HG02678 (cell line): ENCODE data around the gene LRP1.

ENCODE experiments used
- ATAC-seq: cut with Tn5 transposase; IDR thresholded peaks from one replicate; pipeline ENCODE4 v1.9.1; 2021; ENCODE audit warnings: mild to moderate bottlenecking, moderate library complexity; ENCODE audit not compliant: unreplicated experiment

LRP1 gene

DNA sequence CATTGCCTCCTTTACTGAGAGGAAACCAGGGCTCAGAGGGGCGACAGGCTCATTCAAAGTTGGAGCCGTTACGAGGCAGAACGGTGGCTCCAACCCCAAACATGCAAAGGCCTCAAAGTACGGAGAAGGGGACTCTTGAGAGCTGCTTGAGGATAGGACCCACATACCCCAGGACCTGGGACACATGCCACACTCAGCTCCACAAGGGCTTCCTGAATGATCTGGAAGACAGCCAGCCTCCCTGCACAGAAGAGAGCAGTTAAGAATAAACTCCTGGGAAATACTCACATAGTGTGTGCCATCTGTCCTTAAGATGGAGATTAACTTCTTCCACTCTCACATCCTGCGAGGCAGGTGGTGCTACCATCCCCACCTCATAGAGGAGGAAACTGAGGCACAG, 61.8 kb downstream of the LRP1 start:
- no peak for ATAC-seq

DNA sequence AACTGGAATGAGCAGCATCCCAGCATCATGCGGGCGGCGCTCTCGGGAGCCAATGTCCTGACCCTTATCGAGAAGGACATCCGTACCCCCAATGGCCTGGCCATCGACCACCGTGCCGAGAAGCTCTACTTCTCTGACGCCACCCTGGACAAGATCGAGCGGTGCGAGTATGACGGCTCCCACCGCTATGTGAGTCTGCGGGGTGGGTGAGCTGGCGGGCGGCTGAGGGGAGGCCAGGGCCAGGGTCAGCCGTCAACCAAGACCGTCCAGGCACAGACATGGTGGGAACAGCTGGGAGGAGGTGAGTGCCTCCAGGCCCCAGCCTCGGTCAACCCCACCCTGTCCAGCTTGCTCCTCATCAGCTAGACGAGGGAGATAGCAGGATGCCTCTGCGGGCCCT, 62.5 kb downstream of the LRP1 start:
- ATAC-seq = no peak

DNA sequence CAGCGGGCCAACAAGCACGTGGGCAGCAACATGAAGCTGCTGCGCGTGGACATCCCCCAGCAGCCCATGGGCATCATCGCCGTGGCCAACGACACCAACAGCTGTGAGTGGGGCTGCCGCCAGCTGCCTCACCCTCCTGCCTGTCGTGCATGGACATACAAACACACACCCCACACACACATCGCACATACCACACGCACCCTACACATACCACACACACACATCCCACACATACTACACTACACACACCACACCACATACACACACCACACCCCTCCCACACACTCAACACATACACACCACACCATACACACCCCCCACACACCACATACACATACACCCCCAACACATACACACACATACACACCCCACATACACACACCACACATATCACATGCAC, 63.1 kb downstream of the LRP1 start:
- ATAC-seq = no peak

DNA sequence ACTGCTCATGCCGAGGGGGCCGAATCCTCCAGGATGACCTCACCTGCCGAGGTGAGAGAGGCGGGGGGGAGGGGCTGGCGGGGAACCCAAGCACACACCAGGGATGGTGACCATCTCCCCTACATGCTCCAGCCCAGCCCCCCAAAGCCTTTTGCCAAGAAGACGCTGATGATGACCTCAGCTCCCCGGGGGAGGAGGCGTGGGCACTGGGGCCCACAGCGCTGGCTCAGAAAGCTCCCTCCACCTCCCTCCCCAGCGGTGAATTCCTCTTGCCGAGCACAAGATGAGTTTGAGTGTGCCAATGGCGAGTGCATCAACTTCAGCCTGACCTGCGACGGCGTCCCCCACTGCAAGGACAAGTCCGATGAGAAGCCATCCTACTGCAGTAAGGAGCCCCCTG, 64.6 kb downstream of the LRP1 start:
- no peak for ATAC-seq

DNA sequence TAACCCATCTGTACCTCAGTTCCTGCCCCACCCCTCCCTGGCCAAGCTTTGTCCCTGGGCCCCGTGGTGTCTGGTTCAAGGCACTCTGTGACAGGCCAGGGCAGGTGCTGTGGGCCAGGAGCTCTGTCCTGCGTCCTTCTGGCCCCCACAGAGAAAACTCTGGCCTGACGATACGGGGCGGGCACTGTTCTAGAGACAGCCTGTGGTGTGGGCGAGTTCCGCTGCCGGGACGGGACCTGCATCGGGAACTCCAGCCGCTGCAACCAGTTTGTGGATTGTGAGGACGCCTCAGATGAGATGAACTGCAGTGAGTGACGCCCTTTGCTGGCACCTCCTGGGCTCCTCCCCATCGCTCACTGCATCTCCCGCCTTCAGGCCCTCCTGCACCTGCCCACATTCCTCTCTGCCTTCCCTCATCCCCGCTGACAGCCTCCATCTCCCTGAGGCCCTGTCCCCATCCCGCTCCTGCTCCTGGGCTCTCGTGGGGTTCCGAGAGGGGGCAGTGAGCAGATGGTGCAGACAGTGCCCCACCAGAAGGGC, 65.5 kb downstream of the LRP1 start:
- ATAC-seq = no peak

DNA sequence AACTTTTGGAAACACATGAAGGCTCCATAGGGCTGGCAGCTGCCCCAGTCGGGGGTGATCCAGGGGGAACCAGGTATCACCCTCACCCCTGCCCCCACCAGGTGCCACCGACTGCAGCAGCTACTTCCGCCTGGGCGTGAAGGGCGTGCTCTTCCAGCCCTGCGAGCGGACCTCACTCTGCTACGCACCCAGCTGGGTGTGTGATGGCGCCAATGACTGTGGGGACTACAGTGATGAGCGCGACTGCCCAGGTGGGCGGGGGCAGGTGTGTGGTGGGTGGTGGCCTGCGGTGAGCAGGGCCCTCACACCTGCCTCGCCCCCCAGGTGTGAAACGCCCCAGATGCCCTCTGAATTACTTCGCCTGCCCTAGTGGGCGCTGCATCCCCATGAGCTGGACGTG, 66.0 kb downstream of the LRP1 start:
- ATAC-seq = no peak

DNA sequence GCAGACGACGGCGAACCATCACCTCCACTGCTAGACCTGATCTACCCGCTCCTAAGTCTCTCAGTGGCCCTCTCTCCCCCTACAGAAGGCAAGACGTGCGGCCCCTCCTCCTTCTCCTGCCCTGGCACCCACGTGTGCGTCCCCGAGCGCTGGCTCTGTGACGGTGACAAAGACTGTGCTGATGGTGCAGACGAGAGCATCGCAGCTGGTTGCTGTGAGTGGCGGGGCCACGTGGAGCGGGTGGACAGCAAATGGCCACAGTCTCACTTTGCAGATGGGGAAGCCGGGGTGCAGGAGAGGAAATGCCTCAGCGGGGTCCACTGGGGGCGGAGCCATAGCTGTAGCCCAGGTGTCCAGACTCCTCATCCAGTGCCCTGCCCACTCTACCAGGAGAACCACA, 66.9 kb downstream of the LRP1 start:
- ATAC-seq = no peak

DNA sequence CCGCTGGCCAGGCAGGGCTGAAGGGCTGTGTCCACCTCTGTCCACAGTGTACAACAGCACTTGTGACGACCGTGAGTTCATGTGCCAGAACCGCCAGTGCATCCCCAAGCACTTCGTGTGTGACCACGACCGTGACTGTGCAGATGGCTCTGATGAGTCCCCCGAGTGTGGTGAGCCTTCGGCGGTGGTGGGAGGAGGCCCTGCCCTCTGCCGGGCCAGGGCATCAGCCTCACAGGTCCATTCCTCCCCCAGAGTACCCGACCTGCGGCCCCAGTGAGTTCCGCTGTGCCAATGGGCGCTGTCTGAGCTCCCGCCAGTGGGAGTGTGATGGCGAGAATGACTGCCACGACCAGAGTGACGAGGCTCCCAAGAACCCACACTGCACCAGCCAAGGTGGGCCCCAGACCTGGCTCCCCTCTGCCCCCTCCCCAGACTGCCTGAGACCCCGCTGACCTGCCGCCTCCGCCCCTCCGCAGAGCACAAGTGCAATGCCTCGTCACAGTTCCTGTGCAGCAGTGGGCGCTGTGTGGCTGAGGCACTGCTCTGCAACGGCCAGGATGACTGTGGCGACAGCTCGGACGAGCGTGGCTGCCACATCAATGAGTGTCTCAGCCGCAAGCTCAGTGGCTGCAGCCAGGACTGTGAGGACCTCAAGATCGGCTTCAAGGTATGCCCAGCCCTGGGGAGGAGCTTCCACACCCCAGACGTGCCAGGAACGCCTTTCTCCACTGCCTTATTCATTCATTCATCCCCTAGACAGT, 67.5 kb downstream of the LRP1 start:
- ATAC-seq = no peak

DNA sequence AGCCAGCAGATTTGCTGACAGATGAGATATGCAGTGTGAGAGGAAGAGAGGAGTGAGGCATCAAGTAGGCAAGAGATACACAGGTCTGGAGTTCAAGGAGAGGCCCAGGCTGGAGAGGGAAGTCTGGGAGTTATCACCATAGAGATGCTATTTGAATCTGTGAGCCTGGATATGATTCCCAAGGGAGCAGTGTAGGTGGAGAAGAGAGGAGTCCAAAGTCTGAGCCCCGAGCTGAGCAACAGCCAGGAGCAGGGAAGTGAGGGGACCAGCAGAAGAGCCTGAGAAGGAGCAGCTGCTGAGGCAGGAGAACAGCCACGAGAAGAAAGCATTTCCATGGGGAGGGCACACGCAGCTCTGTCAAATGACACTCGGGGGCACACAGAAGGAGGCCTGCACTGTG, 68.2 kb downstream of the LRP1 start:
- no peak for ATAC-seq

DNA sequence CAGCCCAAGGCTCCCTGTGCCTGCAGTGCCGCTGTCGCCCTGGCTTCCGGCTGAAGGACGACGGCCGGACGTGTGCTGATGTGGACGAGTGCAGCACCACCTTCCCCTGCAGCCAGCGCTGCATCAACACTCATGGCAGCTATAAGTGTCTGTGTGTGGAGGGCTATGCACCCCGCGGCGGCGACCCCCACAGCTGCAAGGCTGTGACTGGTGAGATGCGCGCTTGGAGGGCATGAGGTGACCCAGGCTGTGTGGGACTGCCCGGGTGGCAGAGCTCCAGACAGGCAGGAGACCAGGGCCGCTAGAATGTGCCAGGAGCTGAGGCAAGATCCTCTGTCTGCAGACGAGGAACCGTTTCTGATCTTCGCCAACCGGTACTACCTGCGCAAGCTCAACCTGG, 68.7 kb downstream of the LRP1 start:
- no peak for ATAC-seq

DNA sequence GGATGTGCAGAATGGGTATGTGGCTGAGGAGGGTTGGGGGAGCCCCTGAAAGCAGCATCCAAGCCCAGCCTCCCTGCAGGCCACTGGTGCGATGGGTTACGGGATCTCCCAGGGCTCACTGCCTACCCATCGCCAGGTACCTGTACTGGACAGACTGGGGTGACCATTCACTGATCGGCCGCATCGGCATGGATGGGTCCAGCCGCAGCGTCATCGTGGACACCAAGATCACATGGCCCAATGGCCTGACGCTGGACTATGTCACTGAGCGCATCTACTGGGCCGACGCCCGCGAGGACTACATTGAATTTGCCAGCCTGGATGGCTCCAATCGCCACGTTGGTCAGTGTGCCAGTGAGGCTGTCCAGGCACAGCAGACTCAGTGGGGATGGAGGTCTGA, 70.0 kb downstream of the LRP1 start:
- ATAC-seq = no peak

DNA sequence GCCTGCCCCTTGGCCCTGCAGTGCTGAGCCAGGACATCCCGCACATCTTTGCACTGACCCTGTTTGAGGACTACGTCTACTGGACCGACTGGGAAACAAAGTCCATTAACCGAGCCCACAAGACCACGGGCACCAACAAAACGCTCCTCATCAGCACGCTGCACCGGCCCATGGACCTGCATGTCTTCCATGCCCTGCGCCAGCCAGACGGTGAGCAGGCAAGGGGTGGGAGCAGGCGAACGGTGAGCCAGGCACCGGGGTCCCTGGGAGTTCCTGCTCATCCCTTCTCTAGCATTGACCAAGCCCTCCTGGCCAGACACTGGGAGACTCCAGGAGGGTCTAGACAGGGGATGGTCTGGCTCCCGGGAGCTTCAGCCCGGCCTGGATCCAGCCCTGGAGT, 70.9 kb downstream of the LRP1 start:
- no peak for ATAC-seq

DNA sequence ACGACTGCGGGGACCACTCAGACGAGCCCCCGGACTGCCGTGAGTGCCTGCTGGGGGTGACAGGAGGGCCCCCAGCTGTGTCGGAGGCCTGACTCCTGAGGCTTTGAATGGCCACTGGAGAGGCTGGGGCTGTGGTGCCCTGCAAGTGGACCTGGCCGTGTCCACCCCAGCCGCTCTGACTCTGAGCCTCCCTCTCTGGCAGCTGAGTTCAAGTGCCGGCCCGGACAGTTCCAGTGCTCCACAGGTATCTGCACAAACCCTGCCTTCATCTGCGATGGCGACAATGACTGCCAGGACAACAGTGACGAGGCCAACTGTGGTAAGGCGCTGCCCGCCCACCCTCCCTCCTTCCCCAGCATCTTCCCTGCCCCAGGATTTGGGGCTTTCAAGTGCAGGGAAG, 72.2 kb downstream of the LRP1 start:
- no peak for ATAC-seq

DNA sequence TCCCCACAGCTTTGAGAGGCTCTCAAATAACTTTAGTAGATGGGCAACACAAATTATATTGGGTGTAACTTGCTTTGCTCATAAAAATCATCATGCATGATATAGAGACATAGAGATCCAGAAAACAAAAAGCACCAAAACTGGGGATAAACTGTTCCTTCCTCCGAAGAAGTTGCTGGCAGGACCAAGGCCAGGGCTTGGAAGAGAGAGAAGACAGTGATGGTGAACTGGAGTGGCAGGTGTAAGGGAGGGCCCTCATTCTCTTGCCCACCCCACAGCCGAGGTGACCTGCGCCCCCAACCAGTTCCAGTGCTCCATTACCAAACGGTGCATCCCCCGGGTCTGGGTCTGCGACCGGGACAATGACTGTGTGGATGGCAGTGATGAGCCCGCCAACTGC, 72.9 kb downstream of the LRP1 start:
- ATAC-seq = no peak

DNA sequence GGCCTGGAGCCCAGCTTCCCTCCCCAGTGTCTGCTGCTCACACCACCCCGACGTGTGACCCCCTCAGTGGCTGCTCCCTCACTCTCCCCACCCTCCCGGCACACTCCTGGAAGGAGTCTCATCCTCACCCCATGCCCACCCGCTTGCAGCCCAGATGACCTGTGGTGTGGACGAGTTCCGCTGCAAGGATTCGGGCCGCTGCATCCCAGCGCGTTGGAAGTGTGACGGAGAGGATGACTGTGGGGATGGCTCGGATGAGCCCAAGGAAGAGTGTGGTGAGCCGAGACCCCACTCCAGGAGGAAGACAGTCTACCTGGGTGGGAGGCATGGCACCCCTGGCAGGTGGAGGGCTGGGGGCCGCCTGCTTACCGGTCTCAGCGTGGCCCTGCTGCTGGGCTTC, 73.3 kb downstream of the LRP1 start:
- ATAC-seq = no peak

DNA sequence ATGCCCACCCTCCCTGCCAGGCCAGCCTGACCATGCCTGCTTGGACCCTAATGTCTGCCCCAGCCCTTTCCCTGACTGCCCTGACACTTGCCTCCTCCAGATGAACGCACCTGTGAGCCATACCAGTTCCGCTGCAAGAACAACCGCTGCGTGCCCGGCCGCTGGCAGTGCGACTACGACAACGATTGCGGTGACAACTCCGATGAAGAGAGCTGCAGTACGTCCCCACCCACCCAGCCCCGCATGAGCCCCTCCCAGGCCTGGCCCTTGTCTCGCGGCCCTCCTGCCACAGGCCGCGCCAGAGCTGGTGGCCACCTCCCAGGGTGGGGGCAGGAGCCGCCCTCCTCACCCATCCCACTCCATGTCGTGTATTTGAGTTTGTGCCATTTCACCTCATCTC, 74.0 kb downstream of the LRP1 start:
- no peak for ATAC-seq

DNA sequence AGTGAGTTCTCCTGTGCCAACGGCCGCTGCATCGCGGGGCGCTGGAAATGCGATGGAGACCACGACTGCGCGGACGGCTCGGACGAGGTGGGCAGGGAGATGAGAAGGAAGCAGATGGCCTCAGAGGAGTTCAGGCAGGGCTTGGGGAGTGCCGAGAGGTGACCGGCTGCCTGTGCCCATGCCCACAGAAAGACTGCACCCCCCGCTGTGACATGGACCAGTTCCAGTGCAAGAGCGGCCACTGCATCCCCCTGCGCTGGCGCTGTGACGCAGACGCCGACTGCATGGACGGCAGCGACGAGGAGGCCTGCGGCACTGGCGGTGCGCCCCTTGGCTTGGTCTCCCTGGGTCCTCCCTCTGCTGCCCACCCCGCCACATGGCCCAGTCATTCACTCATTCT, 74.9 kb downstream of the LRP1 start:
- no peak for ATAC-seq

DNA sequence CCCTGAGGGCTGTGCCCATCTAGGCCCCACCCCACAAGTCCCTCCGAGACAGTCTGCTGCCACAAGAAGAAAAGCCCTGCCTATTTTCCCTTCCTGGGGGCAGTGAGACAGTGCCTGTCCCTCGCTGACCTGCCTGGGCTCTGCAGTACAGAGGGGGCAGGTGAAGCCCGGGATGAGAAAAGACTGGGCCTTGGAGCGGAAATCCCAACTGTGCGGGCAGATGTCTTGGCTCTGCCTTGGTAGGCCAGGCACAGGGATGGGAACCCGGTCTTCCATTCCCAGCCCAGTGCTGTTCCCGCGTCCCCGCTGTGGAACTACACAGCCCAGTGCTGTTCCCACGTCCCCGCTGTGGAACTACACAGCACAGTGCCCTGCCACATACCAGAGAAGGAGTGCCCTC, 75.5 kb downstream of the LRP1 start:
- no peak for ATAC-seq

DNA sequence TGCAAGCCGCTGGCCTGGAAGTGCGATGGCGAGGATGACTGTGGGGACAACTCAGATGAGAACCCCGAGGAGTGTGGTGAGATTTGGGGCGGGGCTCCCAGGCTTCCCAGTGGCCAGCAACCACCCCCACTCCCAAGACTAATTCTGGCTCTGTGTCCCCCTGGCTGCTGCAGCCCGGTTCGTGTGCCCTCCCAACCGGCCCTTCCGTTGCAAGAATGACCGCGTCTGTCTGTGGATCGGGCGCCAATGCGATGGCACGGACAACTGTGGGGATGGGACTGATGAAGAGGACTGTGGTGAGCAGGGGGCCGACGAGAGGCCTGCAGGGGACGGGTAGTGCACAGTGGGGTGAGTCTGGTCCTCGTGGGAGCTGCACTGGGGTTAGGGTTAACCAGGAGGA, 76.2 kb downstream of the LRP1 start:
- no peak for ATAC-seq

DNA sequence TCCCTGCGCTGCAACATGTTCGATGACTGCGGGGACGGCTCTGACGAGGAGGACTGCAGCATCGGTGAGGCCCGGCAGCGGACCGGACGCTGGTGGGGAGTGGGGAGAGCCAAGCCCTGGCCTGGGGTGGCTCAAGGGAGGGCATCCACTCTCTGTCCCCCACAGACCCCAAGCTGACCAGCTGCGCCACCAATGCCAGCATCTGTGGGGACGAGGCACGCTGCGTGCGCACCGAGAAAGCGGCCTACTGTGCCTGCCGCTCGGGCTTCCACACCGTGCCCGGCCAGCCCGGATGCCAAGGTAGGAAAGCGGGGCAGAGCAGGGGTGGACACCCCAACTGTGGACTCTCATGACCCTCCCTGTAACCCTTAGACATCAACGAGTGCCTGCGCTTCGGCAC, 76.9 kb downstream of the LRP1 start:
- ATAC-seq = no peak

DNA sequence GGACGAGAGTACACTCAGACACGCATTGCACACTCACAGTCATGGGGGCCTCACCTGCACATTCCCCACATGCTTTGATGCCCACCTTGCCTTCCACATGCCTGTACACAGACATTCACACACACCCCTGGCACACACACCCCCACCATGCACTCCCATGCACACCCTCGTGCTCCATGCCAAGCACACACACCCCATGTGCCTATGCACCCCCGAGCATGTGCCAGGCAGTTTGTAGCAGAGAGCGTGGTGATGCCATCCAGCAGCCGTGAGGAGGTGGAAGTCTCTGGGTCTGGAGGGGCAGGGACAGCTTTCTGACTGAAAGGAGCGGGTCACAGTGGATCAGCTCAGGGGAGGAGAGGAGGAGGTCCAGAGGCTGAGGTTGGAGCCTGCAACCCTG, 77.6 kb downstream of the LRP1 start:
- ATAC-seq = no peak

DNA sequence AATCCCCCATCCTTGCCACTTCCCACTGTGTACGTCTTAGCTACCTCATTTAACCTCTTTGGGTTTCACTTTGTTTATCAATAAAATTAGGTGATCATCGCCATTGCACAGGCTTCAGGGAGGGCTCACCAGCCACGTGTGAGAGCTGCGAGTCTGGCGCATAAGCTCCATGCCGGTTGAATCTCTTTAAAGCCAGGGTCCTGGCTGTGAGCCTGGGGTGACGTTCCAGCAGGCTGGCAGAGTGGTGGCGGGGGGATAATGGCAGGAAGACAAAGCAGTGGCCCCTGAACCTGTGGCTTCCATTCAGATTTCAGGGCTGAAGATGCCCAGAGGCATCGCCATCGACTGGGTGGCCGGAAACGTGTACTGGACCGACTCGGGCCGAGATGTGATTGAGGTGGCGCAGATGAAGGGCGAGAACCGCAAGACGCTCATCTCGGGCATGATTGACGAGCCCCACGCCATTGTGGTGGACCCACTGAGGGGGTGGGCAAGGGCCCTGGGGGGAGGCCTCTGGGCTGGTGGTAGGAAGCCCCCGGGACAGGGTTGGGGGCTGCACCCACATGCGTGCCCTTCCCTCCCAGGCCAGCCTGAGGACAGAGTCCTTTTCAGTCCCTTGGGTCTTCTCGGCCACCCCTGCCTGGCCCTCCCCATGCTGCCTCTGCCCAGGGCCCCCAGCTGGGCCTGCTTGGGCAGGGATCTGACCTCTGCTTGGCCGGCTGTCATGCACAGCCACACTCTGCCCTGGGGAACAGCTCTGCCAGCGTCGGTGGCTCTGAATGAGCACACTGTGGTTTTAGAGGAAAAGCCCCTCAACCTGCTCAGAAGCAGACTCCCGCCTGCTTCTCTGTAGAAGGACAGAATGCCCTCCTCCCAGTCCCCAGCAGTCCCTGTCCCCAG, 79.7 kb downstream of the LRP1 start:
- no peak for ATAC-seq
